Activated CD4-positive, alpha-beta T cell treated with anti-CD3 and anti-CD28 coated beads for 4 hours (primary cell): ENCODE results near the gene ACOXL.

Experiments
- DNase-seq, 2 donors: peaks; one replicate each; pipeline ENCODE4 v3.0.0-alpha.2; 2020

ACOXL gene

DNA sequence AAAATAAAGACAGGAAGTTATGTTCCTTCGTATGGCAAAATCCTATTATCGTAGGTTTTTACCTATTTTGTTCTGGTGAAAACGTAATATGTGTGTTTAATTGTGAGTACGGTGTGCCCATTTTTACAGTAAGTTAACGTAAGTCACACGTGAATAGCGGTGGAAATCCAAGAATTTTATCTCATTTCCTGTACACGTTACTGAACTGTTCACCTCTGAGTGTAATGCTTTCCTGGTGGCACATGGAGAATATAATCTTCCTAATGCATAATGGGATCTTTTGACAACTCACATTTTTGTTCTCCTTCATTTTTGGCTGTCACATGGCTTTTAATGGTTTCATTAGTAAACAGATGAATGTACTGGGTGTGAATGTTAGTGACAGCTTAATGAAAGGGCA lies 416.6 kb downstream of the ACOXL start:
- no peak for DNase-seq

DNA sequence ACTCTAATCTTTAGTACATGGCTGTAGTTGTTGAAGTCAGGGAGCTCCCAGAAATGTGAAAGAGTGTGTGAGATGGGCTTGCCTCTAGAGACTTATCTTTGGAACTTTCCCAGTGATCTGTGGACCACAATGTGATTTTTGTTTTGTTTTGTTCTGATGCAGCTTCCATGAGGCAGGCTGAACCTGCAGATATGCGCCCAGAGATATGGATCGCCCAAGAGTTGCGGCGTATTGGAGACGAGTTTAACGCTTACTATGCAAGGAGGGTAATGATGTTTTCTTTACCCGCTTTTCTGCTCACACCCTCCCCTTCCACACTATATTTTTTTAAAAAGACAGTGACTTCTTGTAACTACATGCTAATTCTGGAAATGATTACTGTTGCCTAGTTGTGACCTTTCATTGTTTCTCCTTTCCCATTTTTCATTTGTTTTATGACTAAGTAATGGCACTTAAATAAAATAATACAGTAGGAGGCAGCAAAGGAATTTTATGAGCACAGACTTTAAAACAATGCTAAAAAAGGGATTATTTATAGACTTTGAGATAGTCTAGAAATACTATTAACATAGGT lies 417.6 kb downstream of the ACOXL start:
- no peak for DNase-seq

DNA sequence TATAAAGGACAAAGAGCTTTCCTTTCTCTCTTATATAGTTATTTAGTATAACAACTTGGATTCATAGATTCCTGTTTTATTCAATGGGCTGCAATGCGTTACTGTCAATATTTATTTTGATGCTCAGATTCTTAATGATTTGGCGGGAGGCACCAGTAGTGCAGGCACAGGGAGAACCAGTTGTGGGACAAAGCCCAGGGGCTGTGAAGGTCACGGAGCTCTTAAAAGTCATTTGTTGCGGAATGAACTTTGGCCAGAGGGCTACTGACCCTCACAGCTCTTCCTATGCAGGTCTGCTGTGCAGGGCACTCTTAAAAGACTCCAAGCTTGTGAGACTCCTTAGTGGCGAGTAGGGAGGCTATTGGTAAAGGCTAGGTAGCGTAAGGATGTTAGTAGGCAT lies 422.4 kb downstream of the ACOXL start:
- DNase-seq: no peak

- DNase-seq: no peak
Measured at GRCh38 chr2:111155610-111156009, 423.2 kb downstream of the ACOXL start.

GRCh38 chr2:111156529-111156928 lies 424.2 kb downstream of the ACOXL start:
- no peak for DNase-seq

GRCh38 chr2:111157071-111157661 lies 424.8 kb downstream of the ACOXL start:
- DNase-seq: no peak

- no peak for DNase-seq
Measured at GRCh38 chr2:111157798-111158197, 425.4 kb downstream of the ACOXL start.

GRCh38 chr2:111159641-111160040 lies 427.3 kb downstream of the ACOXL start:
- DNase-seq: no peak

DNA sequence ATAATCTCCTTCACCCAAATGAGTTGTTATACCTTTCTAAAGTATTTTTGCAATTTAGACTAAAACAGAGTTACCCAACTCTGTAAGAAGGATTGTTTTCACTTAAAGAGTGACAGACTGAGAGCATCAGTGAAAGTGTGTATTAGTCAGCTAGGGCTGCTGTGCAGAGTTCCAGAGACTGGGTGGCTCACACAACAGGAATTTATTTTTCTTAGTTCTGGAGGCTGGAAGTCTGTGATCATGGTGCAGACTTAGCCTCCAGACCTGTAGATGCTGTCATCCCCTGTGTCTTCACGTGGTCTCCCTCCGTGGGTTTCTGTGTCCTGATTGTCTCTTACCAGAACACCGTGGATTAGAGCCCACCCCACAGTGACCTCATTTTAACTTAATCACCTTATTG lies 428.4 kb downstream of the ACOXL start:
- no peak for DNase-seq

- no peak for DNase-seq
Measured at GRCh38 chr2:111161971-111162370, 429.6 kb downstream of the ACOXL start.

- DNase-seq: no peak
Measured at GRCh38 chr2:111162718-111163331, 430.5 kb downstream of the ACOXL start.

DNA sequence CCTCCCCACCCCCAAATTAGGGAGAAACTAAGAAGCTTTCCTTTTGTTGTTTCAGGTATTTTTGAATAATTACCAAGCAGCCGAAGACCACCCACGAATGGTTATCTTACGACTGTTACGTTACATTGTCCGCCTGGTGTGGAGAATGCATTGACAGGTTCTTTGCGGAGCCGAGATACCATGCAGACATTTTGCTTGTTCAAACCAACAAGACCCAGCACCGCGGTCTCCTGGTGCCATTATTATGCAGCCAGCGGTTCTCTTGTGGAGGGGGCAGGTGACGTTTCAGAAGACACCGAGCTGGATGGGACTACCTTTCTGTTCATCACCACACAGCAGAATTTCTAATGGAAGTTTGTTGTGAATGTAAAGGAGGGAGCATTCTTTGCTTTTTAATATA lies 431.7 kb downstream of the ACOXL start:
- DNase-seq: no peak

GRCh38 chr2:111165084-111165483 lies 432.7 kb downstream of the ACOXL start:
- DNase-seq: no peak

DNA sequence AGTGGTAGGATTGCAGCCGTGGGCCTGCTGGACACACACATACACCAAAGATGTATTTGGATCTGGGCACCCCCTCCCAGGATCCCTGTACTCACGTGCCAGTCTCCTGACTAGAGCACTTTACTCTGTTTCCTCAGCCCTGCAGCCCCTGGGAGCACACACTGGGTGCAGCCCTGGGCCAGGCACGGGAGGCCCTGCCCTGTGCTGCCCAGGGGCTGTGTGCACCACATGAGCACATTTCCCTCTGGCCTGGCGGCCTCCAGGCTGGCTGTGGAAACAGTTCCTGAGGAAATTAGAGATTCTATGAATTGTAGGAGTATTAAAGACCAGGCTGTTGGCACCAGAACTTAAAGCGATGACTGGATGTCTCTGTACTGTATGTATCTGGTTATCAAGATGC lies 433.7 kb downstream of the ACOXL start:
- no peak for DNase-seq

GRCh38 chr2:111167076-111167862 lies 434.9 kb downstream of the ACOXL start:
- no peak for DNase-seq

DNA sequence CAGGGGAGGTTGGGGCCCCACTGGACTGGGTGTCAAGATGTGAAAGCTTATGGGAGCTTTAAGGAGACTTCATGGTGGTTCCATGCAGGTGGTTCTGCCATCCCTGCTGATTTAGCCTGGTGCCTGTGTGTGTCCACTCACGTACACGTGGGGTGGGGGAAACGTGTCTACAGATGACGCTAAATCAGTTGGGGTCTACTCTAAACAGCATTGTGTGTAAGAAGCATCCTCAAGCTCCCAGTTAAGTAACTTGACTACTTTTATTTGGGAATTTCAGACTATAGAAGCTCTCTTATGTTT lies 435.4 kb downstream of the ACOXL start:
- no peak for DNase-seq
